Endothelial cell of umbilical vein (primary cell): ENCODE measurements around the gene SUMF1. TPM values are rescaled to one million over a fixed set of nuclear protein-coding genes. Genes with fewer than 3 reads are reported as not detected.

Experiments
- BruUV-seq: library from RNA; stranded (reverse); fragments of 400-500 nt; replicated peaks from 2 replicates; lab custom pipeline; 2021; lab: Mats Ljungman, UMichigan
- CTCF ChIA-PET: fragments of 300-600, 350-600 bp; sonication (Branson Sonifier 250); formaldehyde crosslinking; loops from one replicate; lab custom pipeline; 2021; ENCODE audit warnings: antibody characterized with exemption, inconsistent platforms; lab: Charles Lee
- POLR2A ChIA-PET: fragments of 300-600, 350-600 bp; sonication (Branson Sonifier 250); formaldehyde crosslinking; loops from one replicate; lab custom pipeline; 2021; ENCODE audit warnings: antibody characterized with exemption, inconsistent platforms; lab: Charles Lee
- DNase-seq: peaks from one replicate; pipeline ENCODE4 v3.0.0-alpha.2; 2011; ENCODE audit warnings: low read depth, low spot score
- FAIRE-seq: peaks from 2 replicates; lab custom pipeline; 2011; peaks lifted over from hg19 to GRCh38; lab: Jason Lieb, UNC
- H2AFZ ChIP-seq: 2 replicates; pipeline ENCODE4 v1.6.0; 2012; ENCODE audit warnings: low read depth, low read length, control low read depth, inconsistent platforms
- H3K27ac ChIP-seq: 2 replicates; pipeline ENCODE4 v1.5.1; 2011; ENCODE audit warnings: low read depth, mild to moderate bottlenecking, control low read depth, low read length, moderate library complexity; ENCODE audit not compliant: insufficient read depth
- H3K27me3 ChIP-seq, 2 experiments: 2 replicates each; pipeline versions ENCODE4 v1.6.0 to v1.6.1; 2011; ENCODE audit warnings: low read length in 2 of 2, mixed read lengths in 1 of 2; ENCODE audit not compliant: control insufficient read depth in 2 of 2, insufficient read depth in 2 of 2
- H3K36me3 ChIP-seq, 2 experiments: 2 replicates in 1 of 2; 3 replicates in 1 of 2; pipeline ENCODE4 v1.5.1; 2011; ENCODE audit warnings: low read length in 2 of 2, mild to moderate bottlenecking in 1 of 2, moderate library complexity in 1 of 2; ENCODE audit not compliant: control insufficient read depth in 2 of 2, insufficient read depth in 2 of 2; ENCODE audit errors: extremely low read depth in 1 of 2
- H3K4me1 ChIP-seq: 3 replicates; pipeline ENCODE4 v1.5.1; 2011; ENCODE audit warnings: mild to moderate bottlenecking, low read length; ENCODE audit not compliant: control insufficient read depth, insufficient read depth; ENCODE audit errors: extremely low read depth
- H3K4me2 ChIP-seq: 2 replicates; pipeline ENCODE4 v1.6.1; 2011; ENCODE audit warnings: low read length, control low read depth, mixed read lengths; ENCODE audit not compliant: insufficient read depth
- H3K4me3 ChIP-seq, 3 experiments: fragments of 200-600 bp in 1 of 3; sonication (generic), shearing (Covaris generic) in 1 of 3; replicated peaks in 1 of 3; 2 replicates each; pipeline ENCODE4 v1.5.1; 2011 to 2016; ENCODE audit warnings: control low read depth in 3 of 3, low read length in 3 of 3, mild to moderate bottlenecking in 2 of 3, inconsistent platforms in 1 of 3, low read depth in 1 of 3, moderate library complexity in 1 of 3; ENCODE audit not compliant: insufficient read depth in 1 of 3
- H3K79me2 ChIP-seq: 2 replicates; pipeline ENCODE4 v1.6.0; 2012; ENCODE audit warnings: low read length, inconsistent platforms; ENCODE audit not compliant: control insufficient read depth, insufficient read depth
- H3K9ac ChIP-seq: replicated peaks from 2 replicates; pipeline ENCODE3; 2011; ENCODE audit warnings: low read length, control low read depth; ENCODE audit not compliant: insufficient read depth; ENCODE audit errors: extremely low read depth
- H3K9me1 ChIP-seq: replicated peaks from 3 replicates; pipeline ENCODE4 v1.6.0; 2011; ENCODE audit warnings: mild to moderate bottlenecking, low read length; ENCODE audit not compliant: control insufficient read depth, insufficient read depth; ENCODE audit errors: extremely low read depth
- H3K9me3 ChIP-seq: replicated peaks from 2 replicates; pipeline ENCODE4 v1.5.1; 2012; ENCODE audit warnings: low read length, inconsistent platforms; ENCODE audit not compliant: control insufficient read depth, insufficient read depth
- H4K20me1 ChIP-seq: replicated peaks from 2 replicates; pipeline ENCODE3; 2011; ENCODE audit warnings: mild to moderate bottlenecking, low read length; ENCODE audit not compliant: control insufficient read depth, insufficient read depth; ENCODE audit errors: extremely low read depth
- EZH2 ChIP-seq: IDR thresholded peaks from 2 replicates; pipeline ENCODE4 v1.6.1; 2012; ENCODE audit warnings: borderline replicate concordance, low read depth, mild to moderate bottlenecking, moderate library complexity, low read length, inconsistent platforms; ENCODE audit not compliant: severe bottlenecking
- FOS ChIP-seq: IDR thresholded peaks from 2 replicates; pipeline ENCODE4 v1.6.1; 2011; ENCODE audit warnings: mild to moderate bottlenecking, low read length, moderate library complexity, borderline replicate concordance; ENCODE audit not compliant: insufficient read depth
- GATA2 ChIP-seq: IDR thresholded peaks from 2 replicates; pipeline ENCODE4 v1.7.0; 2011; ENCODE audit warnings: low read depth, mild to moderate bottlenecking, moderate library complexity, mixed read lengths, low read length; ENCODE audit not compliant: insufficient read length, insufficient read depth
- JUN ChIP-seq: IDR thresholded peaks from 2 replicates; pipeline ENCODE4 v1.6.1; 2011; ENCODE audit warnings: borderline replicate concordance, low read depth; ENCODE audit not compliant: insufficient read length, insufficient read depth
- MYC ChIP-seq: IDR thresholded peaks from one replicate; pipeline ENCODE4 v1.6.1; 2011; ENCODE audit warnings: mild to moderate bottlenecking, low read depth, low read length
- POLR2A ChIP-seq: IDR thresholded peaks from 2 replicates; pipeline ENCODE4 v1.6.1; 2012; ENCODE audit warnings: low read depth, mild to moderate bottlenecking, control low read depth, low read length
- POLR2AphosphoS5 ChIP-seq: IDR thresholded peaks from 2 replicates; pipeline ENCODE4 v1.6.1; 2012; ENCODE audit warnings: low read depth, mild to moderate bottlenecking, control low read depth, low read length, moderate library complexity; ENCODE audit not compliant: insufficient read depth
- dilution Hi-C: fragments of 300-500 bp; cut with MboI; formaldehyde crosslinking; loops from one replicate; pipeline ENCODE4 v1.15.0; 2019; ENCODE audit warnings: low sequenced_read_pairs; ENCODE audit not compliant: extremely low pct_ligation_motif_present
- intact Hi-C: fragments of 100-400 bp; cut with micrococcal nuclease; formaldehyde crosslinking; loops from one replicate; pipeline ENCODE4 v1.10.0; 2022
- polyA plus RNA-seq, 4 experiments: library from polyadenylated mRNA; depleted of rRNA in 3 of 4; stranded (reverse) in 3 of 4; unstranded in 1 of 4; fragments of >200 nt; gene quantifications; 2 replicates each; pipeline versions ENCODE4 v1.2.1 to v1.2.3, GENCODE V29; 2011 to 2012; ENCODE audit warnings: missing spikeins in 1 of 4
- total RNA-seq: library from RNA; stranded (reverse); gene quantifications from 2 replicates; pipeline ENCODE4 v1.2.3, GENCODE V29; 2021
- TF ChIP-seq, protein P1 (sequence below), 2 donors: IDR thresholded peaks; 1 replicate in 1 of 2; 2 replicates in 1 of 2; pipeline ENCODE4 v1.5.1; 2011; ENCODE audit warnings: low read length in 2 of 2, mild to moderate bottlenecking in 2 of 2, moderate library complexity in 2 of 2, control low read depth in 1 of 2, inconsistent platforms in 1 of 2, low read depth in 1 of 2; ENCODE audit not compliant: insufficient read depth in 1 of 2; ENCODE audit errors: extremely low read depth in 1 of 2
- TF ChIP-seq, protein P2 (sequence below): IDR thresholded peaks from 2 replicates; pipeline ENCODE4 v1.6.1; 2011; ENCODE audit not compliant: insufficient read depth, insufficient read length

Gene SUMF1
- total and polyA plus RNA-seq, 2 donors (not counting 3 experiments of a cell fraction or from before 2014, with no cell fraction given), result 31.5 to 46.8 TPM

DNA sequence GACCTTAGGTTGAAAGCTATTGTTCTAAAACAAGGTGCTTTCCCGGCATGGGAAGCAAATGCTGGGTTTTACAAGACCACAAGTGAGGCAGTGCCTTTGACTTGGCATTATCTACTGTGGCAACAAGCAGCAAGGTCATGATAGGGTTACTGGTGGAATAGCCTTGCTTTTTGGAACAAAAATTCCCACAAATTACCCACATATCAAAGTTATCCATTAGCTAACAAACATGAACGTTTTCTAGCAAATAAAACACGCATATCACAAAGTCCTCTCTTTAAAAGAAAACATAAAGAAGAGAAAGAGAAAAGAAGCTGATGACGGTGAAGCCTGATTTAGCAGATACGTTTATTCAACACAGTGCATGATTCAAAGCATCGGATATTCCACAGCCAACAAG, 106.3 kb downstream of the SUMF1 start:
- CTCF ChIA-PET, result interaction anchor here (1.2 to 1.6 kb wide), 3 partner anchors 10 to 224 kb away, joined by 3 to 9 read pairs (median 4); no protein-coding TSS in a partner anchor
- POLR2A ChIA-PET, result interaction anchor here (0.6 kb wide), 1 partner anchor 54 kb away, joined by 5 read pairs; no protein-coding TSS in a partner anchor
- H3K27ac ChIP-seq, result no peak overlapping the region
- H3K4me2 ChIP-seq, result no peak overlapping the region
- no peak overlapping the region for H3K4me3 ChIP-seq
- DNase-seq (no peak), FAIRE-seq (no peak)
- no peaks in the 10 kb centered on the region for H3K9me3 ChIP-seq
- peaks cover 5% of the 10 kb centered on the region for H3K4me1 ChIP-seq
- peaks cover 0 to 3% of the 10 kb centered on the region in 2 experiments for H3K36me3 ChIP-seq
- H3K27me3 ChIP-seq, result no peaks in the 10 kb centered on the region
- no TSS peak for BruUV-seq
- no peak overlapping the region for H2AFZ ChIP-seq
- no peaks in the 10 kb centered on the region for H4K20me1 ChIP-seq
- dilution Hi-C loops, result no loop called here
- intact Hi-C loops, result no loop called here
- TF ChIP-seq POLR2A, result no peak
- TF ChIP-seq, protein P1, sequence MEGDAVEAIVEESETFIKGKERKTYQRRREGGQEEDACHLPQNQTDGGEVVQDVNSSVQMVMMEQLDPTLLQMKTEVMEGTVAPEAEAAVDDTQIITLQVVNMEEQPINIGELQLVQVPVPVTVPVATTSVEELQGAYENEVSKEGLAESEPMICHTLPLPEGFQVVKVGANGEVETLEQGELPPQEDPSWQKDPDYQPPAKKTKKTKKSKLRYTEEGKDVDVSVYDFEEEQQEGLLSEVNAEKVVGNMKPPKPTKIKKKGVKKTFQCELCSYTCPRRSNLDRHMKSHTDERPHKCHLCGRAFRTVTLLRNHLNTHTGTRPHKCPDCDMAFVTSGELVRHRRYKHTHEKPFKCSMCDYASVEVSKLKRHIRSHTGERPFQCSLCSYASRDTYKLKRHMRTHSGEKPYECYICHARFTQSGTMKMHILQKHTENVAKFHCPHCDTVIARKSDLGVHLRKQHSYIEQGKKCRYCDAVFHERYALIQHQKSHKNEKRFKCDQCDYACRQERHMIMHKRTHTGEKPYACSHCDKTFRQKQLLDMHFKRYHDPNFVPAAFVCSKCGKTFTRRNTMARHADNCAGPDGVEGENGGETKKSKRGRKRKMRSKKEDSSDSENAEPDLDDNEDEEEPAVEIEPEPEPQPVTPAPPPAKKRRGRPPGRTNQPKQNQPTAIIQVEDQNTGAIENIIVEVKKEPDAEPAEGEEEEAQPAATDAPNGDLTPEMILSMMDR (IDR thresholded peaks at IDR 0.05; ENCODE audit: extremely low read depth in 1 of 2, insufficient read depth in 1 of 2, low read depth in 1 of 2, low read length in 2 of 2), result no peak
- no peak for TF ChIP-seq JUN
- TF ChIP-seq, protein P2, sequence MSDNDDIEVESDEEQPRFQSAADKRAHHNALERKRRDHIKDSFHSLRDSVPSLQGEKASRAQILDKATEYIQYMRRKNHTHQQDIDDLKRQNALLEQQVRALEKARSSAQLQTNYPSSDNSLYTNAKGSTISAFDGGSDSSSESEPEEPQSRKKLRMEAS, result no peak
- TF ChIP-seq GATA2, result no peak
- TF ChIP-seq MYC, result no peak
- no peak for TF ChIP-seq FOS
- no peak for TF ChIP-seq EZH2
- no peak for TF ChIP-seq POLR2AphosphoS5
- H3K9ac ChIP-seq, result no peak overlapping the region
- no peaks in the 10 kb centered on the region for H3K79me2 ChIP-seq
- no peaks in the 10 kb centered on the region for H3K9me1 ChIP-seq
